KBM-7 (cell line): Measurements from ENCODE around the gene SFMBT1.

ENCODE experiments used
- DNase-seq: peaks from one replicate; pipeline ENCODE4 v3.0.0-alpha.2; 2015
- in situ Hi-C: fragments of 300-500 bp; cut with MboI; formaldehyde crosslinking; loops from 2 replicates; pipeline ENCODE4 v1.14.3; 2020; ENCODE audit warnings: low sequenced_read_pairs, low pct_unique_long_range_greater_than_20kb, mixed read lengths

SFMBT1 gene

GRCh38 chr3:53045518-53046170 lies at the start of gene SFMBT1:
SFMBT1 (minus strand) TSS chr3:53046073; CDS start chr3:52969128, 76,945 bp downstream.
- DNase-seq: peak; percentile 68
- in situ Hi-C loops: no loop called here

GRCh38 chr3:53092942-53093341 lies 47.1 kb upstream of the SFMBT1 start:
- in situ Hi-C loops: no loop called here

GRCh38 chr3:53092216-53092615 lies 46.3 kb upstream of the SFMBT1 start:
- in situ Hi-C loops: no loop called here
- DNase-seq: no peak

More at GRCh38 chr3:53092942-53093341, 47.1 kb upstream of the SFMBT1 start:
- DNase-seq: no peak

GRCh38 chr3:53091011-53091410 lies 45.1 kb upstream of the SFMBT1 start:
- no peak for DNase-seq
- in situ Hi-C loops: no loop called here

- in situ Hi-C loops: no loop called here
- no peak for DNase-seq
These were observed 43.6 kb upstream of the SFMBT1 start for GRCh38 chr3:53089511-53089910.

GRCh38 chr3:53085476-53085875 lies 39.6 kb upstream of the SFMBT1 start:
- DNase-seq: no peak
- in situ Hi-C loops: no loop called here

- in situ Hi-C loops: no loop called here
- no peak for DNase-seq
These were observed 38.6 kb upstream of the SFMBT1 start for GRCh38 chr3:53084310-53085001.

- DNase-seq: no peak
- in situ Hi-C loops: no loop called here
These were observed 38.1 kb upstream of the SFMBT1 start for GRCh38 chr3:53083949-53084309.

- in situ Hi-C loops: no loop called here
- DNase-seq: no peak
These were observed 37.6 kb upstream of the SFMBT1 start for GRCh38 chr3:53083521-53083920.

GRCh38 chr3:53082736-53083135 lies 36.9 kb upstream of the SFMBT1 start:
- no peak for DNase-seq
- in situ Hi-C loops: no loop called here

- no peak for DNase-seq
- in situ Hi-C loops: no loop called here
These were observed 35.4 kb upstream of the SFMBT1 start for GRCh38 chr3:53081318-53081717.

GRCh38 chr3:53080612-53081205 lies 34.8 kb upstream of the SFMBT1 start:
- in situ Hi-C loops: no loop called here
- no peak for DNase-seq

GRCh38 chr3:53079791-53080555 lies 34.1 kb upstream of the SFMBT1 start:
- no peak for DNase-seq
- in situ Hi-C loops: no loop called here

GRCh38 chr3:53079147-53079546 lies 33.3 kb upstream of the SFMBT1 start:
- in situ Hi-C loops: no loop called here
- no peak for DNase-seq

- no peak for DNase-seq
- in situ Hi-C loops: no loop called here
These were observed 32.8 kb upstream of the SFMBT1 start for GRCh38 chr3:53078656-53079055.

- in situ Hi-C loops: no loop called here
These were observed 31.8 kb upstream of the SFMBT1 start for GRCh38 chr3:53077476-53078220.

GRCh38 chr3:53075743-53076140 lies 29.9 kb upstream of the SFMBT1 start:
- no peak for DNase-seq
- in situ Hi-C loops: no loop called here

More at GRCh38 chr3:53077476-53078220, 31.8 kb upstream of the SFMBT1 start:
- DNase-seq: no peak

GRCh38 chr3:53074761-53075742 lies 29.2 kb upstream of the SFMBT1 start:
- DNase-seq: no peak
- in situ Hi-C loops: no loop called here
